GM19467 (cell line): ENCODE measurements around the gene FBXW4.

Source experiments
- ATAC-seq: cut with Tn5 transposase; IDR thresholded peaks from one replicate; pipeline ENCODE4 v1.9.1; 2021; ENCODE audit warnings: mild to moderate bottlenecking, moderate library complexity; ENCODE audit not compliant: unreplicated experiment

FBXW4 gene

GRCh38 chr10:101694674-101695403 is at the start of gene FBXW4:
TSS of gene FBXW4 (minus strand) at chr10:101695170. CDS start at chr10:101695105, 65 bp downstream.
- peak; percentile 63 for ATAC-seq

- ATAC-seq: no peak
Observed at GRCh38 chr10:101744267-101744666, 49.3 kb upstream of the FBXW4 start.

- ATAC-seq: no peak
Observed at GRCh38 chr10:101741938-101742337, 47.0 kb upstream of the FBXW4 start.

GRCh38 chr10:101736666-101737065 is 41.7 kb upstream of the FBXW4 start:
- ATAC-seq: no peak

GRCh38 chr10:101732096-101732495 is 37.1 kb upstream of the FBXW4 start:
- no peak for ATAC-seq

GRCh38 chr10:101726115-101726387 is 31.1 kb upstream of the FBXW4 start:
- no peak for ATAC-seq

- ATAC-seq: no peak
Observed at GRCh38 chr10:101725296-101726114, 30.5 kb upstream of the FBXW4 start.

GRCh38 chr10:101724446-101724845 is 29.5 kb upstream of the FBXW4 start:
- no peak for ATAC-seq

GRCh38 chr10:101723176-101723575 is 28.2 kb upstream of the FBXW4 start:
- no peak for ATAC-seq

GRCh38 chr10:101721806-101722205 is 26.8 kb upstream of the FBXW4 start:
- ATAC-seq: no peak

- ATAC-seq: no peak
Observed at GRCh38 chr10:101720606-101721230, 25.7 kb upstream of the FBXW4 start.

- ATAC-seq: no peak
Observed at GRCh38 chr10:101718690-101719275, 23.8 kb upstream of the FBXW4 start.

- ATAC-seq: no peak
Observed at GRCh38 chr10:101716891-101717659, 22.1 kb upstream of the FBXW4 start.

- ATAC-seq: no peak
Observed at GRCh38 chr10:101712997-101713396, 18.0 kb upstream of the FBXW4 start.

GRCh38 chr10:101710793-101711192 is 15.8 kb upstream of the FBXW4 start:
- ATAC-seq: no peak

- ATAC-seq: no peak
Observed at GRCh38 chr10:101710059-101710695, 15.2 kb upstream of the FBXW4 start.

GRCh38 chr10:101709359-101710058 is 14.5 kb upstream of the FBXW4 start:
- ATAC-seq: no peak

GRCh38 chr10:101708870-101709269 is 13.9 kb upstream of the FBXW4 start:
- no peak for ATAC-seq

GRCh38 chr10:101708073-101708472 is 13.1 kb upstream of the FBXW4 start:
- ATAC-seq: no peak

- ATAC-seq: no peak
Observed at GRCh38 chr10:101704331-101704730, 9.4 kb upstream of the FBXW4 start.
